HepG2 (cell line): Measurements from ENCODE around the gene ALPK3. TPM values are rescaled to one million over a fixed set of nuclear protein-coding genes. Genes with fewer than 3 reads are reported as not detected.

Experiments used
- ATAC-seq: fragments of 200-7000 bp; cut with Tn5 transposase; 3 replicates; pipeline ENCODE4 v1.9.1; 2020; ENCODE audit warnings: mild to moderate bottlenecking, moderate library complexity
- BruUV-seq: library from RNA; stranded (reverse); fragments of 400-500 nt; replicated peaks from 2 replicates; lab custom pipeline; 2021; lab: Mats Ljungman, UMichigan
- CTCF ChIA-PET: fragments of 300-600 bp; formaldehyde crosslinking; extraction: SDS; loops from one replicate; lab custom pipeline; 2021; ENCODE audit warnings: low total read pairs, inconsistent platforms, low intra/inter-chr PET ratio; lab: Yijun Ruan, JAX
- POLR2A ChIA-PET: fragments of 350-600 bp; sonication (Branson Sonifier 250); formaldehyde crosslinking; loops from one replicate; lab custom pipeline; 2020; ENCODE audit warnings: antibody characterized with exemption, inconsistent platforms; lab: Yijun Ruan, JAX
- DNase-seq: peaks from one replicate; pipeline ENCODE4 v3.0.0-alpha.2; 2015; ENCODE audit warnings: low spot score
- FAIRE-seq: peaks from 3 replicates; lab custom pipeline; 2011; peaks lifted over from hg19 to GRCh38; lab: Jason Lieb, UNC
- H2AFZ ChIP-seq: one replicate; pipeline ENCODE4 v1.6.1; 2011; ENCODE audit warnings: low read length, inconsistent platforms
- H3K27ac ChIP-seq: fragments of 300-600 bp; 3 replicates; pipeline ENCODE4 v1.8.0; 2011; ENCODE audit warnings: mixed run types, mild to moderate bottlenecking, mixed read lengths, low read length, inconsistent platforms; ENCODE audit not compliant: insufficient read depth; ENCODE audit errors: extremely low read length
- H3K27me3 ChIP-seq, 2 experiments: fragments of 200-600 bp in 1 of 2; 2 replicates in 1 of 2; 3 replicates in 1 of 2; pipeline versions ENCODE4 v1.6.0 to v1.8.0; 2011; ENCODE audit warnings: low read length in 2 of 2, mild to moderate bottlenecking in 2 of 2, moderate library complexity in 2 of 2, inconsistent platforms in 1 of 2; ENCODE audit not compliant: insufficient read depth in 2 of 2, control insufficient read depth in 1 of 2
- H3K36me3 ChIP-seq, 2 experiments: fragments of 200-600 bp in 1 of 2; replicated peaks in 1 of 2; 2 replicates in 1 of 2; 3 replicates in 1 of 2; pipeline versions ENCODE4 v1.5.1 to v1.8.0; 2011; ENCODE audit warnings: low read length in 2 of 2, inconsistent platforms in 1 of 2; ENCODE audit not compliant: insufficient read depth in 2 of 2, control insufficient read depth in 1 of 2
- H3K4me1 ChIP-seq: 2 replicates; pipeline ENCODE4 v1.5.1; 2012; ENCODE audit warnings: low read length, inconsistent platforms; ENCODE audit not compliant: insufficient read depth
- H3K4me2 ChIP-seq: 2 replicates; pipeline ENCODE4 v1.6.0; 2011; ENCODE audit warnings: low read depth, low read length, inconsistent platforms
- H3K4me3 ChIP-seq, 3 experiments: fragments of 200-600 bp in 1 of 3; sonication (generic), shearing (Covaris generic) in 1 of 3; replicated peaks in 1 of 3; 2 replicates each; pipeline ENCODE4 v1.5.1; 2011 to 2016; ENCODE audit warnings: low read length in 3 of 3, inconsistent platforms in 2 of 3, low read depth in 2 of 3, mild to moderate bottlenecking in 2 of 3, control low read depth in 1 of 3, mixed read lengths in 1 of 3; ENCODE audit not compliant: insufficient read depth in 1 of 3
- H3K79me2 ChIP-seq: one replicate; pipeline ENCODE4 v1.6.1; 2011; ENCODE audit warnings: low read length, inconsistent platforms; ENCODE audit not compliant: insufficient read depth
- H3K9ac ChIP-seq: 2 replicates; pipeline ENCODE4 v1.6.0; 2011; ENCODE audit warnings: mild to moderate bottlenecking, low read depth, low read length, inconsistent platforms; ENCODE audit not compliant: insufficient read depth
- H3K9me3 ChIP-seq: 2 replicates; pipeline ENCODE4 v1.5.1; 2012; ENCODE audit warnings: mild to moderate bottlenecking, low read length
- H4K20me1 ChIP-seq: 2 replicates; pipeline ENCODE4 v1.6.0; 2011; ENCODE audit warnings: inconsistent platforms, mild to moderate bottlenecking, low read length, moderate library complexity; ENCODE audit not compliant: insufficient read depth
- HCFC1 ChIP-seq: fragments of 150-350 bp; IDR thresholded peaks from 2 replicates; pipeline ENCODE4 v1.6.1; 2014; ENCODE audit warnings: low read depth, low read length
- MXD4 ChIP-seq: IDR thresholded peaks from 2 replicates; pipeline ENCODE4 v1.6.1; 2016; ENCODE audit warnings: mild to moderate bottlenecking, missing biosample characterization, missing genetic modification reagents
- NR2F1 ChIP-seq, 2 experiments: fragments of 450-650 bp in 1 of 2; formaldehyde crosslinking in 1 of 2; IDR thresholded peaks; 2 replicates each; pipeline versions ENCODE4 v1.5.0 to v1.6.1; 2016 to 2020; ENCODE audit warnings: mild to moderate bottlenecking in 1 of 2, missing compliant biosample characterization in 1 of 2, missing genetic modification reagents in 1 of 2, moderate library complexity in 1 of 2
- RAD51 ChIP-seq: fragments of 450-650 bp; IDR thresholded peaks from 2 replicates; pipeline ENCODE4 v1.6.1; 2016; ENCODE audit warnings: borderline replicate concordance
- RNF2 ChIP-seq: fragments of 450-650 bp; conservative IDR thresholded peaks from 2 replicates; pipeline ENCODE4 v1.6.1; 2016; ENCODE audit warnings: low read depth
- SRSF9 ChIP-seq: fragments of 200-400 bp; formaldehyde crosslinking; IDR thresholded peaks from 2 replicates; pipeline ENCODE4 v1.6.1; 2018; ENCODE audit warnings: borderline replicate concordance, mild to moderate bottlenecking, low read depth, low read length; ENCODE audit not compliant: insufficient read depth, poor library complexity, severe bottlenecking
- TBL1XR1 ChIP-seq: fragments of 150-350 bp; IDR thresholded peaks from 2 replicates; pipeline ENCODE4 v1.6.1; 2014; ENCODE audit warnings: borderline replicate concordance, low read length; ENCODE audit not compliant: partially characterized antibody
- XBP1 ChIP-seq: sonication (generic); formaldehyde crosslinking; IDR thresholded peaks from 2 replicates; pipeline ENCODE4 v1.5.0; 2020; ENCODE audit warnings: missing genetic modification reagents
- ZBTB7A ChIP-seq: sonication (generic); formaldehyde crosslinking; IDR thresholded peaks from 2 replicates; pipeline ENCODE4 v1.8.0; 2022; ENCODE audit warnings: mild to moderate bottlenecking, missing genetic modification reagents
- ZFP36 ChIP-seq: fragments of 150-350 bp; IDR thresholded peaks from 2 replicates; pipeline ENCODE4 v1.6.1; 2018; ENCODE audit warnings: borderline replicate concordance, low read length, low read depth; ENCODE audit not compliant: partially characterized antibody
- ZNF501 ChIP-seq: sonication (generic); formaldehyde crosslinking; IDR thresholded peaks from 2 replicates; pipeline ENCODE4 v1.5.1; 2020; ENCODE audit warnings: mild to moderate bottlenecking, moderate library complexity, missing genetic modification reagents
- ZSCAN12 ChIP-seq: sonication (generic); formaldehyde crosslinking; IDR thresholded peaks from 2 replicates; pipeline ENCODE4 v1.9.0; 2021; ENCODE audit warnings: mild to moderate bottlenecking, missing genetic modification reagents
- WGBS: methylation state at CpG from one replicate; pipeline ENCODE4 v1.1.6; 2017; ENCODE audit warnings: low lambda C conversion rate; 5-methylcytosine and 5-hydroxymethylcytosine counted together
- in situ Hi-C: cut with HindIII; loops from 2 replicates; pipeline ENCODE4 v1.10.0; 2017; ENCODE audit warnings: low pct_unique_long_range_greater_than_20kb; ENCODE audit not compliant: extremely low pct_ligation_motif_present
- intact Hi-C: fragments of 100-400 bp; cut with micrococcal nuclease; formaldehyde crosslinking; loops from one replicate; pipeline ENCODE4 v1.10.0; 2022; ENCODE audit not compliant: unreplicated experiment
- polyA plus RNA-seq, 8 experiments: library from polyadenylated mRNA; depleted of rRNA in 3 of 8; stranded (reverse) in 7 of 8; unstranded in 1 of 8; fragments of >200 nt; fragmentation: Illumina TruSeq in 4 of 8; extraction: Trizol in 4 of 8; gene quantifications; 2 replicates each; pipeline versions ENCODE4 v1.2.1 to v1.2.3, GENCODE V29; 2011 to 2016; ENCODE audit warnings: low read depth in 4 of 8, missing spikeins in 1 of 8, mixed read lengths in 1 of 8; ENCODE audit not compliant: insufficient read depth in 1 of 8
- total RNA-seq, 5 experiments: library from RNA; depleted of rRNA; stranded (reverse); fragments of >200 nt; fragmentation: Illumina TruSeq; extraction: Trizol; gene quantifications; 2 replicates each; pipeline ENCODE4 v1.2.3, GENCODE V29; 2016; ENCODE audit warnings: low read depth in 1 of 5
- TF ChIP-seq, protein P1 (sequence below): sonication (generic); formaldehyde crosslinking; IDR thresholded peaks from 2 replicates; pipeline ENCODE4 v1.4.0; 2020; ENCODE audit warnings: missing genetic modification reagents
- TF ChIP-seq, protein P2 (sequence below): sonication (generic); formaldehyde crosslinking; IDR thresholded peaks from 2 replicates; pipeline ENCODE4 v1.4.0; 2020; ENCODE audit warnings: missing genetic modification reagents
- TF ChIP-seq, protein P3 (sequence below): sonication (generic); formaldehyde crosslinking; IDR thresholded peaks from 2 replicates; pipeline ENCODE4 v1.8.1; 2023; ENCODE audit warnings: mild to moderate bottlenecking, missing genetic modification reagents
- TF ChIP-seq, protein P4 (sequence below): IDR thresholded peaks from 2 replicates; pipeline ENCODE4 v1.6.1; 2016; ENCODE audit warnings: mild to moderate bottlenecking, missing biosample characterization, missing genetic modification reagents

The ALPK3 gene
- total and polyA plus RNA-seq, 2 of the 13 experiments (the other 11 are each of a cell fraction or from before 2014, with no cell fraction given), result 0.04 to 0.42 TPM

GRCh38 chr15:84783493-84784251, 33.5 kb upstream of the ALPK3 start:
- Histone ChIP-seq H3K4me3 (no peak overlapping the region), H3K4me2 (no peak overlapping the region), H4K20me1 (0 out of 2 replicates have a peak, but pooled peaks cover 3% of the 10 kb centered on the region), H3K27ac (no peak overlapping the region), H3K79me2 (peaks cover 29% of the 10 kb centered on the region), H3K4me1 (peaks cover 8% of the 10 kb centered on the region), H3K36me3 (peaks cover 41 to 56% of the 10 kb centered on the region in 2 experiments), H3K9me3 (no peaks in the 10 kb centered on the region), H2AFZ (no peak overlapping the region), H3K9ac (no peak overlapping the region), H3K27me3 (no peaks in the 10 kb centered on the region; a peak in 1 of 5 replicates)
- CTCF ChIA-PET, result no interaction called here
- DNase-seq (no peak), FAIRE-seq (no peak), ATAC-seq (peak; percentile 24)
- POLR2A ChIA-PET, result no interaction called here
- WGBS, result 100% methylated on average over 3 of the region's 12 CpGs
- TF ChIP-seq, protein P1, sequence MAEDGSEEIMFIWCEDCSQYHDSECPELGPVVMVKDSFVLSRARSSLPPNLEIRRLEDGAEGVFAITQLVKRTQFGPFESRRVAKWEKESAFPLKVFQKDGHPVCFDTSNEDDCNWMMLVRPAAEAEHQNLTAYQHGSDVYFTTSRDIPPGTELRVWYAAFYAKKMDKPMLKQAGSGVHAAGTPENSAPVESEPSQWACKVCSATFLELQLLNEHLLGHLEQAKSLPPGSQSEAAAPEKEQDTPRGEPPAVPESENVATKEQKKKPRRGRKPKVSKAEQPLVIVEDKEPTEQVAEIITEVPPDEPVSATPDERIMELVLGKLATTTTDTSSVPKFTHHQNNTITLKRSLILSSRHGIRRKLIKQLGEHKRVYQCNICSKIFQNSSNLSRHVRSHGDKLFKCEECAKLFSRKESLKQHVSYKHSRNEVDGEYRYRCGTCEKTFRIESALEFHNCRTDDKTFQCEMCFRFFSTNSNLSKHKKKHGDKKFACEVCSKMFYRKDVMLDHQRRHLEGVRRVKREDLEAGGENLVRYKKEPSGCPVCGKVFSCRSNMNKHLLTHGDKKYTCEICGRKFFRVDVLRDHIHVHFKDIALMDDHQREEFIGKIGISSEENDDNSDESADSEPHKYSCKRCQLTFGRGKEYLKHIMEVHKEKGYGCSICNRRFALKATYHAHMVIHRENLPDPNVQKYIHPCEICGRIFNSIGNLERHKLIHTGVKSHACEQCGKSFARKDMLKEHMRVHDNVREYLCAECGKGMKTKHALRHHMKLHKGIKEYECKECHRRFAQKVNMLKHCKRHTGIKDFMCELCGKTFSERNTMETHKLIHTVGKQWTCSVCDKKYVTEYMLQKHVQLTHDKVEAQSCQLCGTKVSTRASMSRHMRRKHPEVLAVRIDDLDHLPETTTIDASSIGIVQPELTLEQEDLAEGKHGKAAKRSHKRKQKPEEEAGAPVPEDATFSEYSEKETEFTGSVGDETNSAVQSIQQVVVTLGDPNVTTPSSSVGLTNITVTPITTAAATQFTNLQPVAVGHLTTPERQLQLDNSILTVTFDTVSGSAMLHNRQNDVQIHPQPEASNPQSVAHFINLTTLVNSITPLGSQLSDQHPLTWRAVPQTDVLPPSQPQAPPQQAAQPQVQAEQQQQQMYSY (CRISPR knock-in tag), result no peak
- no peak for TF ChIP-seq ZBTB7A
- TF ChIP-seq, protein P2, sequence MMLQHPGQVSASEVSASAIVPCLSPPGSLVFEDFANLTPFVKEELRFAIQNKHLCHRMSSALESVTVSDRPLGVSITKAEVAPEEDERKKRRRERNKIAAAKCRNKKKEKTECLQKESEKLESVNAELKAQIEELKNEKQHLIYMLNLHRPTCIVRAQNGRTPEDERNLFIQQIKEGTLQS (CRISPR knock-in tag), result no peak
- TF ChIP-seq ZNF501 (CRISPR knock-in tag), result no peak
- no peak for TF ChIP-seq HCFC1
- TF ChIP-seq NR2F1 (CRISPR knock-in tag; IDR thresholded peaks at IDR 0.05), result no peak
- no peak for TF ChIP-seq MXD4 (CRISPR knock-in tag)
- no peak for TF ChIP-seq SRSF9
- TF ChIP-seq RNF2, result no peak
- no peak for TF ChIP-seq ZFP36
- TF ChIP-seq, protein P3, sequence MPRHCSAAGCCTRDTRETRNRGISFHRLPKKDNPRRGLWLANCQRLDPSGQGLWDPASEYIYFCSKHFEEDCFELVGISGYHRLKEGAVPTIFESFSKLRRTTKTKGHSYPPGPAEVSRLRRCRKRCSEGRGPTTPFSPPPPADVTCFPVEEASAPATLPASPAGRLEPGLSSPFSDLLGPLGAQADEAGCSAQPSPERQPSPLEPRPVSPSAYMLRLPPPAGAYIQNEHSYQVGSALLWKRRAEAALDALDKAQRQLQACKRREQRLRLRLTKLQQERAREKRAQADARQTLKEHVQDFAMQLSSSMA, result no peak
- TF ChIP-seq, protein P4, sequence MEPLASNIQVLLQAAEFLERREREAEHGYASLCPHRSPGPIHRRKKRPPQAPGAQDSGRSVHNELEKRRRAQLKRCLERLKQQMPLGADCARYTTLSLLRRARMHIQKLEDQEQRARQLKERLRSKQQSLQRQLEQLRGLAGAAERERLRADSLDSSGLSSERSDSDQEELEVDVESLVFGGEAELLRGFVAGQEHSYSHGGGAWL (CRISPR knock-in tag), result no peak
- no peak for TF ChIP-seq TBL1XR1
- no peak for TF ChIP-seq XBP1 (CRISPR knock-in tag)
- TF ChIP-seq RAD51, result no peak
- no peak for TF ChIP-seq ZSCAN12 (CRISPR knock-in tag)
- in situ Hi-C loops, result no loop called here
- intact Hi-C loops, result no loop called here
- no TSS peak for BruUV-seq
